SK-N-MC (cell line): Measurements from ENCODE around the gene SRP54.
A peak's percentile ranks its signal among the peaks of the same experiment; 100 is the strongest.
"Not testable (repeated sequence)": the region's sequence is repeated elsewhere in the genome, so short reads cannot be mapped to it uniquely, and the experiment has no call there.

Source experiments
- DNase-seq: peaks from one replicate; pipeline ENCODE4 v3.0.0-alpha.2; 2011; ENCODE audit warnings: low read depth, low spot score
- H3K27ac ChIP-seq: fragments of 200-600 bp; sonication (generic); 2 replicates; pipeline ENCODE4 v1.5.1; 2016; ENCODE audit warnings: mixed run types
- H3K36me3 ChIP-seq: fragments of 200-600 bp; sonication (generic); 2 replicates; pipeline ENCODE4 v1.6.1; 2017; ENCODE audit warnings: antibody characterized with exemption, low read length, mixed read lengths; ENCODE audit not compliant: insufficient read depth
- H3K4me3 ChIP-seq: fragments of 200-600 bp; sonication (generic); 2 replicates; pipeline ENCODE4 v1.5.1; 2016
- H3K9ac ChIP-seq: fragments of 200-600 bp; sonication (generic); 2 replicates; pipeline ENCODE4 v1.8.0; 2017; ENCODE audit warnings: mixed run types, mixed read lengths; ENCODE audit not compliant: insufficient read length
- H3K9me3 ChIP-seq: fragments of 200-600 bp; sonication (generic); 2 replicates; pipeline ENCODE4 v1.6.1; 2017; ENCODE audit warnings: low read depth, mild to moderate bottlenecking, antibody characterized with exemption, low read length, moderate library complexity, mixed read lengths
- EZH2 ChIP-seq: fragments of 200-600 bp; sonication (generic); IDR thresholded peaks from one replicate; pipeline ENCODE4 v1.6.1; 2017; ENCODE audit warnings: antibody characterized with exemption
- FOXP2 ChIP-seq: optimal IDR thresholded peaks from 2 replicates; pipeline ENCODE3; 2011; ENCODE audit warnings: mild to moderate bottlenecking, moderate library complexity; ENCODE audit not compliant: insufficient read depth; ENCODE audit errors: extremely low read length, control extremely low read depth
- POLR2AphosphoS5 ChIP-seq: IDR thresholded peaks from 2 replicates; pipeline ENCODE4 v1.6.1; 2012; ENCODE audit warnings: mild to moderate bottlenecking, low read depth, low read length, borderline replicate concordance

SRP54 gene

DNA sequence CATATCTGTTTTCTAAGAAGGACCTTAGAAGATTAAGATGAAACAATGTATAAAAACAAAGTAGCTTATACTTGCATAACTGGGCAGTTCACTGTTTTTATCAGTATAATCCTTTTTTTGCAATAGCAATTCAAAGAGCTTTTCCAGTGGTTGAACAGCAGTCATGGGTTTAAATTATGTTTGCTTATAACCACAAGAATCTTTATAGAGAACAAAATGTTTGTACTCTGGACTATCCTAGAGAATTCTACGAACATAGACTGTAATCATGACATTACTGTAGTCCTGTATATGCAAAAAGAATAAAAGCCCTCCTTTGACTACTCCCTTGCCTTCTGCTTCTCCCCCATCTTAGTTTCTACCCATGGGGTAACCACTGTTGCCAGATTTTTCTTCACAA, 69.0 kb downstream of the SRP54 start:
- no peak for TF ChIP-seq EZH2
- no peak for TF ChIP-seq POLR2AphosphoS5
- TF ChIP-seq FOXP2, result no peak
- DNase-seq, result no peak
- Histone ChIP-seq H3K9ac (no peak overlapping the region), H3K27ac (0 out of 2 replicates have a peak overlapping the region, but pooled peaks have one; percentile 5), H3K4me3 (no peak overlapping the region), H3K36me3 (no peaks in the 10 kb centered on the region), H3K9me3 (no peaks in the 10 kb centered on the region)

GRCh38 chr14:35052637-35053036, 69.8 kb downstream of the SRP54 start:
- no peak for TF ChIP-seq FOXP2
- TF ChIP-seq POLR2AphosphoS5, result no peak
- TF ChIP-seq EZH2, result no peak
- Histone ChIP-seq H3K4me3 (no peak overlapping the region), H3K36me3 (no peaks in the 10 kb centered on the region), H3K9ac (no peak overlapping the region), H3K27ac (no peak overlapping the region), H3K9me3 (no peaks in the 10 kb centered on the region)
- DNase-seq, result no peak

- not testable (repeated sequence) for DNase-seq, H3K27ac ChIP-seq
Observed at GRCh38 chr14:35061113-35061791, 78.5 kb downstream of the SRP54 start.

GRCh38 chr14:35065731-35066130, 82.9 kb downstream of the SRP54 start:
- H3K9me3 ChIP-seq, H3K27ac ChIP-seq, H3K4me3 ChIP-seq, H3K9ac ChIP-seq, DNase-seq: not testable (repeated sequence)
- peaks cover 21% of the 10 kb centered on the region for H3K36me3 ChIP-seq

More at GRCh38 chr14:35061113-35061791, 78.5 kb downstream of the SRP54 start:
- peaks cover 11% of the 10 kb centered on the region for H3K36me3 ChIP-seq
- H3K9me3 ChIP-seq, H3K9ac ChIP-seq, H3K4me3 ChIP-seq: not testable (repeated sequence)

DNA sequence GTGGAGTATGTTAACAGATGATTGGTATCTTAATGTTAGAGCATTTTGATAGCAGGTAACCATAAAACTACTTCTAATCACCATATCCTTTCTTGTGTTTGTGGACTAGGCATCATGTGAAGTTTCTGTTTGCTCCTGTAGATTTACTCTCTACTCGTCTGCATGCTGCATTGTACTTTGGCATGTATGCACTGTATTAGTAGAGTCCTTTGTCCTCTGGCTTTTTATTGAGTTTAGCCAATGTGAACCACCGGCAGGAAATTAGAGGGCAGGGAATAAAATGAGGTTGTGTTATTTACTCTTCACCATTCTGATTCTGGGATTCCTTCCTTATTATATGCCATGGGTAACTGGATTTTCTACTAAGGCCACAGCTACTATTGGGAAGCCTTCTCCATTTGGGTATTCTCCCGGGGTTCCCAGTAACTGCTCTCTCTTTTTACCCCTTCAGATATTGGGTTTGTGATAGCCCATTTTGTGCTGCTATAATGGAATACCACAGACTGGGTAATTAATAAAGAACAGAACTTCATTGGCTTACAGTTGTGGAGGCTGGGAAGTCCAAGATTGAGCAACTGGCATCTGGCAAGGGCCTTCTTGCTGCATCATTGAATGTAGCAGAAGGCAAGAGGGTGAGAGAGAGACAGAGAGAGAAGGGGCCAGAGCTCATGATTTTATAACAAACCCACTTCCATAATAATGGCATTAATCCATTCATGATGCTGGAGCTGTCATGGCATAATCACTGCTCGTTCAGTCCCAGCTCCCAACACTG, 85.6 kb downstream of the SRP54 start:
- H3K36me3 ChIP-seq, result peaks cover 21% of the 10 kb centered on the region
- no peak overlapping the region for H3K4me3 ChIP-seq
- no peak for TF ChIP-seq EZH2
- TF ChIP-seq POLR2AphosphoS5, result no peak
- TF ChIP-seq FOXP2, result no peak
- H3K9me3 ChIP-seq, result no peaks in the 10 kb centered on the region; the same call in 1 of the 2 replicates
- DNase-seq, result no peak
- no peak overlapping the region for H3K27ac ChIP-seq
- H3K9ac ChIP-seq, result no peak overlapping the region

DNA sequence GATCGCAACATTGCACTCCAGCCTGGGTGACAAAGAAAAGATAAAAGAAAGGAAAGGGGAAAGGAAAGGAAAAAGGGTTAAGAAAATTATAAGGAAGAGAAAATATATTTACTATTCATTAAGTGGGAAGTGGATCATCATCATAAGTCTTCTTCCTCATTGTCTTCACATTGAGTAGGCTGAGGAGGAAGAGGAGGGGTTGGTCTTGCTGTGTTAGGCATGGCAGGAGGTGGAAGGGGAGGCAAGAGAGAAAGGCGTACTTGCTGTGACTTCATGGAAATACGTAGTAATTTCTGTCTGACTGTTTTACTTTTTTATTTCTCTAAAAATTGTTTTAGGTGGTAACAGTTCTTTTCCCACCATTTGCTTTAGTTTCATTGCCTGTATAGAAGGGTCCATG, 89.4 kb downstream of the SRP54 start:
- Histone ChIP-seq H3K4me3 (no peak overlapping the region), H3K9me3 (no peaks in the 10 kb centered on the region; the same call in 1 of the 2 replicates), H3K27ac (no peak overlapping the region), H3K36me3 (peaks cover 18% of the 10 kb centered on the region), H3K9ac (no peak overlapping the region)
- no peak for DNase-seq
- TF ChIP-seq POLR2AphosphoS5 (no peak), FOXP2 (no peak), EZH2 (no peak)

DNA sequence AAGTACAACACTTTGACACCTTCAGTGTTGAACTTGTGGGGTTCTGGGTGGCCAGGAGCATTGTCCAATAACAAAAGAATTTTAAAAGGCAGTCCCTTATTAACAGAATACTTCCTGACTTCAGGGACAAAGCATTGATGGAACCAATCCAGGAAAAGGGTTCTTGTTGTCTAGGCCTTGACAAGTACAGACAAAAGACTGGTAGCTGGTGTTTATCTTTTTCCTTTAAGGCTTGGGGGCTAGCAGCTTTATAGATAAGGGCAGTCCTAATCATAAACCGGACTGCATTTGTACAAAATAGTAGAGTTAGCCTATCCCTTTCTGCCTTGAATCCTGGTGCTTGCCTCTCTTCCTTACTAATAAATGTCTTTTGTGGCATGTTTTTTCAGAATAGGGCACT, 90.7 kb downstream of the SRP54 start:
- Histone ChIP-seq H3K9ac (no peak overlapping the region), H3K27ac (no peak overlapping the region), H3K9me3 (no peaks in the 10 kb centered on the region), H3K36me3 (peaks cover 5% of the 10 kb centered on the region; the same call in 1 of the 2 replicates), H3K4me3 (no peak overlapping the region)
- TF ChIP-seq EZH2 (no peak), FOXP2 (no peak), POLR2AphosphoS5 (no peak)
- no peak for DNase-seq

- Histone ChIP-seq H3K36me3 (peaks cover 7% of the 10 kb centered on the region; the same call in 1 of the 2 replicates), H3K27ac (no peak overlapping the region), H3K9me3 (no peaks in the 10 kb centered on the region), H3K9ac (no peak overlapping the region), H3K4me3 (no peak overlapping the region)
- DNase-seq, result no peak
- TF ChIP-seq EZH2 (no peak), POLR2AphosphoS5 (no peak), FOXP2 (no peak)
Observed at GRCh38 chr14:35078082-35078481, 95.3 kb downstream of the SRP54 start.
